H1 (cell line): ENCODE data around the gene ALG10. TPM values are rescaled to one million over a fixed set of nuclear protein-coding genes. Genes with fewer than 3 reads are reported as not detected.

Experiments
- CTCF ChIA-PET: fragments of 300-600 bp; sonication (Branson Sonifier 250); formaldehyde crosslinking; loops from one replicate; lab custom pipeline; 2021; ENCODE audit not compliant: partially characterized antibody; lab: Charles Lee
- POLR2A ChIA-PET: fragments of 300-600 bp; sonication (Branson Sonifier 250); formaldehyde crosslinking; loops from one replicate; lab custom pipeline; 2021; ENCODE audit warnings: inconsistent platforms; ENCODE audit not compliant: partially characterized antibody; lab: Charles Lee
- DNase-seq, 2 experiments: peaks; one replicate each; pipeline versions ENCODE4 v3.0.0 to v3.0.0-alpha.2; 2010 to 2022; ENCODE audit warnings: low spot score in 2 of 2, low read depth in 1 of 2, mixed read lengths in 1 of 2
- FAIRE-seq: peaks from 2 replicates; lab custom pipeline; 2011; peaks lifted over from hg19 to GRCh38; lab: Jason Lieb, UNC
- H2AFZ ChIP-seq: 2 replicates; pipeline ENCODE4 v1.8.1; 2012; ENCODE audit warnings: low read length, inconsistent platforms
- H2AK5ac ChIP-seq: 2 replicates; pipeline ENCODE4 v1.6.1; 2013; ENCODE audit warnings: low read depth, low read length
- H2BK120ac ChIP-seq: replicated peaks from 2 replicates; pipeline ENCODE3; 2013; ENCODE audit warnings: low read depth, low read length, inconsistent platforms
- H2BK12ac ChIP-seq: 2 replicates; pipeline ENCODE4 v1.6.1; 2013; ENCODE audit warnings: low read depth, low read length
- H2BK15ac ChIP-seq: 2 replicates; pipeline ENCODE4 v1.6.1; 2013; ENCODE audit warnings: low read length
- H2BK20ac ChIP-seq: 2 replicates; pipeline ENCODE4 v1.6.1; 2013; ENCODE audit warnings: low read length
- H2BK5ac ChIP-seq: 2 replicates; pipeline ENCODE4 v1.6.1; 2013; ENCODE audit warnings: low read depth, low read length
- H3K14ac ChIP-seq: 2 replicates; pipeline ENCODE4 v1.6.1; 2013; ENCODE audit warnings: inconsistent platforms; ENCODE audit not compliant: insufficient read length
- H3K18ac ChIP-seq: 2 replicates; pipeline ENCODE4 v1.6.1; 2013; ENCODE audit warnings: low read length; ENCODE audit errors: extremely low read depth
- H3K23ac ChIP-seq: 2 replicates; pipeline ENCODE4 v1.6.1; 2013; ENCODE audit warnings: inconsistent platforms; ENCODE audit not compliant: insufficient read length
- H3K23me2 ChIP-seq: 2 replicates; pipeline ENCODE4 v1.6.1; 2013; ENCODE audit warnings: low read depth, low read length
- H3K27ac ChIP-seq: 2 replicates; pipeline ENCODE4 v1.6.1; 2011; ENCODE audit warnings: low read depth, low read length, inconsistent platforms
- H3K27me3 ChIP-seq, 4 experiments: replicated peaks in 1 of 4; 1 replicate in 1 of 4; 2 replicates in 3 of 4; pipeline versions ENCODE4 v1.6.1 to v1.8.1; 2011 to 2013; ENCODE audit warnings: low read length in 3 of 4, mild to moderate bottlenecking in 3 of 4, inconsistent platforms in 2 of 4, mixed read lengths in 2 of 4, moderate library complexity in 1 of 4; ENCODE audit not compliant: control insufficient read depth in 3 of 4, insufficient read depth in 3 of 4; ENCODE audit errors: extremely low read depth in 1 of 4
- H3K36me3 ChIP-seq, 4 experiments: 2 replicates each; pipeline versions ENCODE4 v1.6.1 to v1.8.1; 2011 to 2013; ENCODE audit warnings: mild to moderate bottlenecking in 4 of 4, low read length in 3 of 4, moderate library complexity in 2 of 4, control low read depth in 1 of 4, inconsistent platforms in 1 of 4; ENCODE audit not compliant: insufficient read depth in 4 of 4, control insufficient read depth in 2 of 4
- H3K4ac ChIP-seq: replicated peaks from 2 replicates; pipeline ENCODE3; 2013; ENCODE audit warnings: low read length, low read depth, mixed read lengths, inconsistent platforms; ENCODE audit not compliant: insufficient read length
- H3K4me1 ChIP-seq, 4 experiments: replicated peaks in 1 of 4; 1 replicate in 1 of 4; 2 replicates in 3 of 4; pipeline versions ENCODE4 v1.6.1 to v1.8.1; 2011 to 2013; ENCODE audit warnings: low read length in 3 of 4, inconsistent platforms in 2 of 4, mixed read lengths in 1 of 4; ENCODE audit not compliant: insufficient read depth in 4 of 4, control insufficient read depth in 3 of 4
- H3K4me2 ChIP-seq, 2 experiments: 2 replicates each; pipeline versions ENCODE4 v1.6.1 to v1.8.1; 2011 to 2013; ENCODE audit warnings: low read depth in 2 of 2, low read length in 2 of 2, control low read depth in 1 of 2, inconsistent platforms in 1 of 2, mild to moderate bottlenecking in 1 of 2; ENCODE audit not compliant: insufficient read depth in 1 of 2
- H3K4me3 ChIP-seq, 4 experiments: fragments of 200-600, 300-600 bp in 1 of 4; sonication (generic), shearing (Covaris generic), sonication (Bioruptor Twin) in 1 of 4; 2 replicates each; pipeline versions ENCODE4 v1.5.1 to v1.8.1; 2011 to 2016; ENCODE audit warnings: low read length in 4 of 4, low read depth in 3 of 4, control low read depth in 2 of 4, inconsistent platforms in 2 of 4, mild to moderate bottlenecking in 2 of 4, mixed read lengths in 1 of 4, moderate library complexity in 1 of 4; ENCODE audit not compliant: insufficient read depth in 2 of 4; ENCODE audit errors: extremely low read depth in 1 of 4
- H3K56ac ChIP-seq: replicated peaks from 2 replicates; pipeline ENCODE3; 2013; ENCODE audit warnings: low read depth, mild to moderate bottlenecking, mixed read lengths, low read length, inconsistent platforms; ENCODE audit not compliant: insufficient read length
- H3K79me1 ChIP-seq: 2 replicates; pipeline ENCODE4 v1.6.1; 2013; ENCODE audit warnings: low read depth, low read length, control low read depth
- H3K79me2 ChIP-seq, 2 experiments: 2 replicates each; pipeline versions ENCODE4 v1.6.1 to v1.8.1; 2012 to 2013; ENCODE audit warnings: low read length in 2 of 2, mild to moderate bottlenecking in 2 of 2, inconsistent platforms in 1 of 2; ENCODE audit not compliant: insufficient read depth in 2 of 2, control insufficient read depth in 1 of 2
- H3K9ac ChIP-seq, 4 experiments: replicated peaks in 1 of 4; 1 replicate in 1 of 4; 2 replicates in 3 of 4; pipeline versions ENCODE4 v1.6.1 to v1.8.1; 2011 to 2013; ENCODE audit warnings: low read depth in 3 of 4, low read length in 3 of 4, control low read depth in 2 of 4, mild to moderate bottlenecking in 2 of 4, moderate library complexity in 2 of 4, inconsistent platforms in 1 of 4; ENCODE audit errors: extremely low read depth in 1 of 4
- H3K9me3 ChIP-seq, 2 experiments: 2 replicates each; pipeline versions ENCODE4 v1.6.1 to v1.8.1; 2012 to 2013; ENCODE audit warnings: mild to moderate bottlenecking in 2 of 2, moderate library complexity in 2 of 2, control low read depth in 1 of 2, inconsistent platforms in 1 of 2, low read depth in 1 of 2, low read length in 1 of 2, mixed read lengths in 1 of 2; ENCODE audit not compliant: insufficient read depth in 2 of 2
- H4K20me1 ChIP-seq, 2 experiments: replicated peaks in 1 of 2; 2 replicates each; pipeline versions ENCODE3 to v1.8.1; 2011 to 2013; ENCODE audit warnings: inconsistent platforms in 2 of 2, low read length in 2 of 2, mild to moderate bottlenecking in 1 of 2; ENCODE audit not compliant: insufficient read depth in 2 of 2, control insufficient read depth in 1 of 2
- H4K5ac ChIP-seq: 2 replicates; pipeline ENCODE4 v1.6.1; 2013; ENCODE audit warnings: low read length, low read depth, mixed read lengths, inconsistent platforms; ENCODE audit not compliant: insufficient read length
- H4K8ac ChIP-seq: 2 replicates; pipeline ENCODE4 v1.8.0; 2013; ENCODE audit warnings: mild to moderate bottlenecking, moderate library complexity, low read length, inconsistent platforms; ENCODE audit not compliant: insufficient read depth; ENCODE audit errors: extremely low read depth
- H4K91ac ChIP-seq: replicated peaks from 2 replicates; pipeline ENCODE3; 2013; ENCODE audit warnings: low read length, mixed read lengths, inconsistent platforms; ENCODE audit not compliant: insufficient read length
- BACH1 ChIP-seq: IDR thresholded peaks from 2 replicates; pipeline ENCODE4 v1.6.1; 2012; ENCODE audit warnings: low read length, improper control_type of control experiment
- CHD2 ChIP-seq: IDR thresholded peaks from 2 replicates; pipeline ENCODE4 v1.6.1; 2012; ENCODE audit warnings: low read length, improper control_type of control experiment
- HDAC2 ChIP-seq, 2 experiments: fragments of 300-600 bp in 1 of 2; sonication (generic) in 1 of 2; IDR thresholded peaks; 2 replicates each; pipeline ENCODE4 v1.6.1; 2011 to 2012; ENCODE audit warnings: low read depth in 2 of 2, low read length in 2 of 2, mild to moderate bottlenecking in 2 of 2, moderate library complexity in 2 of 2, borderline replicate concordance in 1 of 2, inconsistent platforms in 1 of 2
- JUN ChIP-seq: IDR thresholded peaks from 2 replicates; pipeline ENCODE4 v1.6.1; 2011; ENCODE audit warnings: low read depth, mild to moderate bottlenecking, improper control_type of control experiment, low read length
- MAFK ChIP-seq: IDR thresholded peaks from 2 replicates; pipeline ENCODE4 v1.6.1; 2012; ENCODE audit warnings: low read depth, mild to moderate bottlenecking, improper control_type of control experiment, low read length
- POU5F1 ChIP-seq: IDR thresholded peaks from 2 replicates; pipeline ENCODE4 v1.6.1; 2011; ENCODE audit warnings: low read depth, mild to moderate bottlenecking, low read length, moderate library complexity
- RAD21 ChIP-seq, 2 experiments: IDR thresholded peaks in 1 of 2; conservative IDR thresholded peaks in 1 of 2; 2 replicates each; pipeline ENCODE4 v1.6.1; 2011; ENCODE audit warnings: low read depth in 2 of 2, low read length in 2 of 2, improper control_type of control experiment in 1 of 2, inconsistent platforms in 1 of 2, mild to moderate bottlenecking in 1 of 2, moderate library complexity in 1 of 2
- RFX5 ChIP-seq: IDR thresholded peaks from 2 replicates; pipeline ENCODE4 v1.6.1; 2011; ENCODE audit warnings: low read depth, low read length, improper control_type of control experiment, borderline replicate concordance
- SP2 ChIP-seq: IDR thresholded peaks from 2 replicates; pipeline ENCODE4 v1.6.1; 2012; ENCODE audit warnings: mild to moderate bottlenecking, low read length, inconsistent platforms
- WGBS, 2 experiments: shearing (Covaris generic) in 1 of 2; methylation state at CpG; one replicate each; pipeline versions ENCODE4 v1.1.6 to v1.1.7; 2013 to 2015; ENCODE audit warnings: low lambda C conversion rate in 2 of 2, mixed read lengths in 2 of 2, inconsistent platforms in 1 of 2, low coverage in 1 of 2, missing lambda C conversion rate in 1 of 2; ENCODE audit not compliant: insufficient replicate concordance in 2 of 2, insufficient coverage in 1 of 2, insufficient read length in 1 of 2; ENCODE audit errors: extremely low coverage in 1 of 2, missing lambda C conversion rate in 1 of 2; 5-methylcytosine and 5-hydroxymethylcytosine counted together
- polyA plus RNA-seq, 7 experiments: library from polyadenylated mRNA; depleted of rRNA in 3 of 7; stranded (reverse) in 5 of 7; unstranded in 2 of 7; fragments of >200 nt in 5 of 7; fragments of 200-250 nt in 2 of 7; gene quantifications; 1 replicate in 5 of 7; 2 replicates in 1 of 7; 4 replicates in 1 of 7; pipeline versions ENCODE4 v1.2.1 to v1.2.3, GENCODE V29; 2011 to 2013; ENCODE audit warnings: missing spikeins in 2 of 7, mixed read lengths in 2 of 7
- total RNA-seq: library from RNA; stranded (reverse); fragmentation: NEBNext Ultra II Directional; extraction: Animal tissue kit (Norgen Biotek cat#: 25700); gene quantifications from 2 replicates; pipeline ENCODE4 v1.2.1, GENCODE V29; 2021
- TF ChIP-seq, protein P1 (sequence below), 3 experiments: IDR thresholded peaks; 1 replicate in 2 of 3; 2 replicates in 1 of 3; pipeline versions ENCODE4 v1.5.1 to v1.6.1; 2011; ENCODE audit warnings: low read length in 3 of 3, mild to moderate bottlenecking in 3 of 3, inconsistent platforms in 2 of 3, low read depth in 1 of 3, moderate library complexity in 1 of 3; ENCODE audit not compliant: insufficient read depth in 1 of 3; ENCODE audit errors: control extremely low read depth in 1 of 3

ALG10 gene
- total and polyA plus RNA-seq, 2 of the 8 experiments (the other 6 are each of a cell fraction or from before 2014, with no cell fraction given) = 9.1 to 11.0 TPM

DNA sequence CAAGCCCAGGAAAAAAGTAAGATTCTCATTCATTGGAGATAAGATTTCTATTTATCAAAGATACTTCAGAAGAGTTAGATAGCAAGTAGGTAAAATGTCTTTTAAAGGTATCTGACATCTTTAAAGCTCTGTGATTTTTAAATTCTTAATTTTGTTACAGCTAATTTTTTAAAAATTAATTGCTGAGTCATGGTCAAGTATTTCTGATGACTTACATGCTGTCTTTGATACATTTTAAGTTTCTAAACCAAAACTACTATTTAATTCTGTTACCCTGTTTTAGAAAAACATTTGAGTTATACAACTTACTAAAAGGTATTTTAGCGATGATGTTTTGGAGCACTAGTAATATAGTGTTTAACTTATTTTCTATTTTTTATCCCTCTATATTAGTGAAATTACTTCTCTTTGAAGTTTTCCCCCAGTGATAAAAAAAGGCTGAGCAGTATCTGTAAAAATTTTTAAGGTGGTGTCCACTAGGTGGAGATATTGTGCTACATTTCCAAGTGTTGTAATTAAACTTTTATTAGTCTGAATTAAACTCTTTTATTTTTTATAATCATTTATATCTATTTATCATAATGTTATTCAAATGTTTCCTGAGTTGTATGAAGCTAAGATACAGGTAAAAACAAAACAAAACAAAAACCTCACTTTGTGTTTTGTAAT is 11.5 kb downstream of the ALG10 start:
- Histone ChIP-seq H4K91ac (no peak overlapping the region), H3K14ac (no peak overlapping the region), H2BK120ac (no peak overlapping the region), H3K36me3 (no peaks in the 10 kb centered on the region), H2BK5ac (no peak overlapping the region), H3K4ac (no peak overlapping the region), H4K5ac (no peak overlapping the region), H3K18ac (no peak overlapping the region), H4K20me1 (no peaks in the 10 kb centered on the region), H4K8ac (no peak overlapping the region), H3K27me3 (no peaks in the 10 kb centered on the region), H3K23me2 (no peaks in the 10 kb centered on the region), H2AFZ (no peak overlapping the region), H3K9me3 (no peaks in the 10 kb centered on the region), H3K79me2 (no peaks in the 10 kb centered on the region), H3K79me1 (no peaks in the 10 kb centered on the region), H2BK12ac (no peak overlapping the region), H3K4me2 (no peak overlapping the region), H3K4me1 (no peaks in the 10 kb centered on the region), H3K27ac (no peak overlapping the region), H3K9ac (no peak overlapping the region), H2AK5ac (no peak overlapping the region), H2BK20ac (no peak overlapping the region), H3K56ac (no peak overlapping the region), H3K4me3 (no peak overlapping the region), H2BK15ac (no peak overlapping the region), H3K23ac (no peak overlapping the region)
- CTCF ChIA-PET = interaction anchor here (1.0 kb wide), 1 partner anchor 89 kb away, joined by 3 read pairs; no protein-coding TSS in a partner anchor
- POLR2A ChIA-PET = no interaction called here
- no peak for FAIRE-seq
- 32% methylated on average over 1 of the region's 1 CpG; no CpG with 5 or more reads in 1 of the 2 experiments for WGBS, 2 experiments
- DNase-seq = no peak
- TF ChIP-seq CHD2 (no peak), SP2 (no peak), JUN (no peak), HDAC2 (IDR thresholded peaks at IDR 0.05; ENCODE audit: borderline replicate concordance in 1 of 2, low read depth in 2 of 2, low read length in 2 of 2) (no peak), MAFK (peak; percentile 70; the same call in 1 of the 2 replicates), RFX5 (no peak), RAD21 (IDR thresholded peaks at IDR 0.05 in 1 of 2, conservative IDR thresholded peaks at IDR 0.05 in 1 of 2; ENCODE audit: low read depth in 2 of 2, low read length in 2 of 2) (peak in 1 of 2 experiments; percentile 33; a peak in 2 of 4 replicates), POU5F1 (no peak), BACH1 (peak; percentile 91)
- TF ChIP-seq, protein P1, sequence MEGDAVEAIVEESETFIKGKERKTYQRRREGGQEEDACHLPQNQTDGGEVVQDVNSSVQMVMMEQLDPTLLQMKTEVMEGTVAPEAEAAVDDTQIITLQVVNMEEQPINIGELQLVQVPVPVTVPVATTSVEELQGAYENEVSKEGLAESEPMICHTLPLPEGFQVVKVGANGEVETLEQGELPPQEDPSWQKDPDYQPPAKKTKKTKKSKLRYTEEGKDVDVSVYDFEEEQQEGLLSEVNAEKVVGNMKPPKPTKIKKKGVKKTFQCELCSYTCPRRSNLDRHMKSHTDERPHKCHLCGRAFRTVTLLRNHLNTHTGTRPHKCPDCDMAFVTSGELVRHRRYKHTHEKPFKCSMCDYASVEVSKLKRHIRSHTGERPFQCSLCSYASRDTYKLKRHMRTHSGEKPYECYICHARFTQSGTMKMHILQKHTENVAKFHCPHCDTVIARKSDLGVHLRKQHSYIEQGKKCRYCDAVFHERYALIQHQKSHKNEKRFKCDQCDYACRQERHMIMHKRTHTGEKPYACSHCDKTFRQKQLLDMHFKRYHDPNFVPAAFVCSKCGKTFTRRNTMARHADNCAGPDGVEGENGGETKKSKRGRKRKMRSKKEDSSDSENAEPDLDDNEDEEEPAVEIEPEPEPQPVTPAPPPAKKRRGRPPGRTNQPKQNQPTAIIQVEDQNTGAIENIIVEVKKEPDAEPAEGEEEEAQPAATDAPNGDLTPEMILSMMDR (IDR thresholded peaks at IDR 0.05; ENCODE audit: control extremely low read depth in 1 of 3, insufficient read depth in 1 of 3, low read depth in 1 of 3, low read length in 3 of 3) = peak in 1 of 3 experiments; percentile 11; a peak in 2 of 4 replicates
